COLO668 (cell line): ENCODE measurements around the gene SPATA13.
"Not testable (repeated sequence)": the region's sequence is repeated elsewhere in the genome, so short reads cannot be mapped to it uniquely, and the experiment has no call there.

Experiments used
- DNase-seq: peaks from one replicate; lab custom pipeline; 2025; ENCODE audit not compliant: unreplicated experiment; lab: John Stamatoyannopoulos, UW

Gene SPATA13

DNA sequence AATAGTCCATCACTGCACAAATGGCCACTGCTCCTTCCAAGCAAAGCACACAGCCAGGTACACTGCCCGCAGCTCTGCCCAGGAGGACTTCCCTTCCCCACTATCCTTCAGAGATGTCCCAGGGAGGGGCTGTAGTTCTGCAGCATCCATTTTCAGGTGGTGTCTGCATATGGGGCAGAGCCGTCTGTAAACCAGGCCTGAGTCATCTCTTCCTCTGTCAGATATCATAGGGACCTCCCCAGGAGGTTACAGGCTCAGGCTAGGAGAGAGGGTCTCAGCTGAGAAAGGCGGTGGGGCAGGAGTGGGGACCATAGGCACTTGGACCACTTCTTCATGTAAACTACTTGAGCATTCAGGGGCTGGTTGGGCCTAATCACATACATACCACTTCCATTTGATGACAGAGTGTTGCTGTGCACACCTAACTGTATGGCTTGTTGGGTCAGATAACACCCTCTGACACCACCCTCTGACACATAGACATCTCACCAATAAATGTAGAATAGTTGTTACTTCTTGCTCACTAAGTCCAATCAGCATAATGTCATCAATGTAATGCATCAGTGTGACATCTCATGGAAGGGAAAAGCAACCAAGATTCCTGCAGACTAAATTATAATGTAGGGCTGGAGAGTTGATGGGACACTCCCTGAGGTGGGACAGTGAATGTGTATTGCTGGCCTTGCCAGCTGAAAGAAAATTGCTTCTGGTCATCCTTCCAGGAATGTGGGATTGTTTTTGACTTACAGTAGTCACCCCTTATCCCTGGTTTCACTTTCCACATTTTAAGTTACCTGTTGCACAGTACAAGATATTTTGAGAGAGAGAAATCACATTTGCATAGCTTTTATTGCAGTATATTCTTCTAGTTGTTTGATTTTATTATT lies 189.5 kb downstream of the SPATA13 start:
- not testable (repeated sequence) for DNase-seq

DNA sequence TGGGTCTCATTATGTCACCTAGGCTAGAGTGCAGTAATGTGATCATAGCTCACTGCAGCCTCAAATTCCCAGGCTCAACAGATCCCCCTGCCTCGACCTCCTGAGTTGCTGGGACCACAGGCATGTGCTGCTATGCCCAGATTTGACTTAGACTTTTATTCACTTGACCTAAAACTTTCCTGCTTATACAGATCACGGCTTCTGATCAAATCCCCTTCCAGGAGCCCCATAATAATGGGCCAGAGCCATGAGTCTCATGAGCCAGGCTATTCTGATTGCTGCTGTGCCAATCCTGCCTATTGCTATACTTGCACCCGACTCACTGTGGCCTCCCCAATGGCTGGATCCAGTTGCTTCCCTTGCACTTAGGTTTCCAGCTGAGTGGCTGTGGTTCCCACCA lies 190.9 kb downstream of the SPATA13 start:
- no peak for DNase-seq

DNA sequence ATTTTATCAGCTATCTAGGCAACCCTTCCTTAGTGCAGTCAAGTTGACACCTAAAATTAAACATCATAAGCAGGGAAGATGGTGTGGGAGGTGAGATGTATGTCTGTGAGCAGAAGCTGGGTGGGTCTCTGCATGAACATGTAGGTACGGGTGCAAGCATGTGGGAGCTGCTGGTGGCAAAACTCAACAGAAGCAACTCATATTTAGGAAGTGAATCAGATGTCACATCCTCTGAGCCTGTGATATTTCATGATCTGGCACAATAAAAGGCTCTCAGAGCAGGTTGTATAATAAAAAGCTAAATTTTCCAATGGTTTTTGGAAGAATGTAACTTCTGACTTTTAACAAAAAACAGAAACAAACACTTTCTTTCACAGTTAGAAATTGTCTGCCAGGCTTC lies 193.2 kb downstream of the SPATA13 start:
- no peak for DNase-seq

DNA sequence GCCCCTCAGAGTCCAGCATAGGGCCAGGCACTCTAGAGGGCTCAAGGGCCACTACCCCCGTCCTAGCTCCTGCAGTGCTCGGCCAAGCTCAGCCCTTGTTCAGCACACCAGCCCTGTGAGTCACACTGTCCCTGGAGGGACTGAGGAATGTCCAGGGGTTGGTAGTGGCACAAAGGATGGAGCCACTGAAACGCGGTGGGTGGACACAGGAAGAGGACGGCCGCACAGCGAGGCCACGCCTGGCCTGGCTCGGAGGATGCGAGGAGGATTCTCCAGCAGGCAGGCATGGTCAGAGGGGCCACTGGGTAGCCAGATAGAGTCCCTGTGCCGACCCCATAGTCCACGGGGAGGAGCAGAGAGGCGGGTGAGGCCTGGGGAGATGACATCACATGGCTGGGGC lies 194.6 kb downstream of the SPATA13 start:
- no peak for DNase-seq

DNA sequence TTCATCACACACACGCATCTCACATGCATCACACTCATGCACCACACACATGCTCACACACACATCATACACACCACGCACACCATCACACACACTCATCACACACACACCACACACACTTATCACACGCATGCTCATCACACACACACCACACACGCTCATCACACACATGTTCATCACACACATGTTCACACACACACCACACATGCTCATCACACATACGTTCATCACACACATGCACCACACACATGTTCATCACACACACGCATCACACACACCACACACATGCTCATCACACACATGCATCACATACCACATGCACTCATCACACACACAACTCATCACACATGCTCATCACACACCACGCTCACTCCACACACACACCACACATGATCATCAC lies 195.8 kb downstream of the SPATA13 start:
- DNase-seq: no peak
